ENCODE data around the gene TTC7B. TPM values are rescaled to one million over a fixed set of nuclear protein-coding genes. Genes with fewer than 3 reads are reported as not detected.
A peak's percentile ranks its signal among the peaks of the same experiment; 100 is the strongest.

Gene TTC7B
- total RNA-seq, 1 donor from 2014 or later, result 83.1 TPM

- Mint-ChIP-seq H3K36me3 (ENCODE audit: unreplicated experiment) (no peaks in the 10 kb centered on the region), H3K9me3 (ENCODE audit: unreplicated experiment) (peaks cover 2% of the 10 kb centered on the region), H3K27me3 (ENCODE audit: unreplicated experiment) (peaks cover 9% of the 10 kb centered on the region), H3K4me1 (ENCODE audit: low read depth, unreplicated experiment) (peaks cover 26% of the 10 kb centered on the region), H3K4me3 (ENCODE audit: unreplicated experiment) (no peak overlapping the region), H3K27ac (ENCODE audit: unreplicated experiment) (no peak overlapping the region)
- DNase-seq, result no peak
- TF ChIP-seq, protein P1, sequence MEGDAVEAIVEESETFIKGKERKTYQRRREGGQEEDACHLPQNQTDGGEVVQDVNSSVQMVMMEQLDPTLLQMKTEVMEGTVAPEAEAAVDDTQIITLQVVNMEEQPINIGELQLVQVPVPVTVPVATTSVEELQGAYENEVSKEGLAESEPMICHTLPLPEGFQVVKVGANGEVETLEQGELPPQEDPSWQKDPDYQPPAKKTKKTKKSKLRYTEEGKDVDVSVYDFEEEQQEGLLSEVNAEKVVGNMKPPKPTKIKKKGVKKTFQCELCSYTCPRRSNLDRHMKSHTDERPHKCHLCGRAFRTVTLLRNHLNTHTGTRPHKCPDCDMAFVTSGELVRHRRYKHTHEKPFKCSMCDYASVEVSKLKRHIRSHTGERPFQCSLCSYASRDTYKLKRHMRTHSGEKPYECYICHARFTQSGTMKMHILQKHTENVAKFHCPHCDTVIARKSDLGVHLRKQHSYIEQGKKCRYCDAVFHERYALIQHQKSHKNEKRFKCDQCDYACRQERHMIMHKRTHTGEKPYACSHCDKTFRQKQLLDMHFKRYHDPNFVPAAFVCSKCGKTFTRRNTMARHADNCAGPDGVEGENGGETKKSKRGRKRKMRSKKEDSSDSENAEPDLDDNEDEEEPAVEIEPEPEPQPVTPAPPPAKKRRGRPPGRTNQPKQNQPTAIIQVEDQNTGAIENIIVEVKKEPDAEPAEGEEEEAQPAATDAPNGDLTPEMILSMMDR (IDR thresholded peaks at IDR 0.05; ENCODE audit: partially characterized antibody, unreplicated experiment), result no peak
Observed at GRCh38 chr14:90797919-90798318, 18.3 kb downstream of the TTC7B start.

- H3K4me1 Mint-ChIP-seq (ENCODE audit: low read depth, unreplicated experiment), result peaks cover 26% of the 10 kb centered on the region
- H3K27ac Mint-ChIP-seq (ENCODE audit: unreplicated experiment), result no peak overlapping the region
- H3K36me3 Mint-ChIP-seq (ENCODE audit: unreplicated experiment), result no peaks in the 10 kb centered on the region
- H3K9me3 Mint-ChIP-seq (ENCODE audit: unreplicated experiment), result peaks cover 2% of the 10 kb centered on the region
- peaks cover 8% of the 10 kb centered on the region for H3K27me3 Mint-ChIP-seq (ENCODE audit: unreplicated experiment)
- no peak overlapping the region for H3K4me3 Mint-ChIP-seq (ENCODE audit: unreplicated experiment)
- DNase-seq, result no peak
- TF ChIP-seq, protein P1 (IDR thresholded peaks at IDR 0.05; ENCODE audit: partially characterized antibody, unreplicated experiment), result no peak
Observed at GRCh38 chr14:90797451-90797850, 18.8 kb downstream of the TTC7B start.

DNA sequence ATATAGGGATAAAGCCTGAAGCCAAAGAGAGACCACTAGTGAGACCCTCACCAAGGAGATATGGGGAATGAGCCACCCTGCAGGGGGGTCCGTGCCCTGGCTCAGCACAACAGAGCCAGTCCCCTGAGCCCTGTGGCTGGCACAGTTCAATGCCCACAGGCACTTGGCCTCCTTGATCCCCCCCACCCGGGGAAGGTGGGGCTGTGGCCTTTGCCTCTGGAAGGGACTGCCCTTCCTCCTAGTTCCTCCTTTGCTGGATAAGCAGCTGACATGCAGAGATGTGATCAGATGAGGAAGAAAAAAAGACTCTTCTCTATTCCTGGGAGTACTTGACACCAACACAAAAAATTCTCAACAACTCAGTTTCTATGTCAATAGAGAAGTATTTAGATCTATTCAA lies 19.9 kb downstream of the TTC7B start:
- Mint-ChIP-seq H3K27me3 (ENCODE audit: unreplicated experiment) (peaks cover 4% of the 10 kb centered on the region), H3K27ac (ENCODE audit: unreplicated experiment) (no peak overlapping the region), H3K36me3 (ENCODE audit: unreplicated experiment) (no peaks in the 10 kb centered on the region), H3K9me3 (ENCODE audit: unreplicated experiment) (peaks cover 2% of the 10 kb centered on the region), H3K4me1 (ENCODE audit: low read depth, unreplicated experiment) (peaks cover 28% of the 10 kb centered on the region), H3K4me3 (ENCODE audit: unreplicated experiment) (no peak overlapping the region)
- TF ChIP-seq, protein P1 (IDR thresholded peaks at IDR 0.05; ENCODE audit: partially characterized antibody, unreplicated experiment), result no peak
- no peak for DNase-seq

DNA sequence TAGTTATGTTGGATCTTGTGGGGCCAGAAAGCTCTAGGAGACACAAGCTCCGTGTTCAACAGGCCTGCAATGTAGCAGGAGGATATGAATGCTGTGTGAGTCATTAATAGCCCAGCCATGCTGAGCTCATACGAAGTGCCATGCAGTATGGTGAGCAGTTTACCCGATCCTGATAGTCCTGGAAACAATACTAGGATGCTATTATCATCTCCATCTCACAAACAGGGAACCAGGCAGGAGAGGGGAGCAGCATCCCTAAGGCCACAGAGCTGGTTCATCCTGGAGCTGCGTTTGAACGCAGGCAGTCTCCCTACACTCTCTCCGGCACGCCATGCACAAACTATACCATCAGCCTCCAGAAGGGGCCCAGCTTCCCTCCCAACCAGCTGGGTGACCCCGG lies 20.5 kb downstream of the TTC7B start:
- Mint-ChIP-seq H3K27ac (ENCODE audit: unreplicated experiment) (peak overlapping the region; percentile 16), H3K4me1 (ENCODE audit: low read depth, unreplicated experiment) (peaks cover 28% of the 10 kb centered on the region), H3K4me3 (ENCODE audit: unreplicated experiment) (no peak overlapping the region), H3K27me3 (ENCODE audit: unreplicated experiment) (peaks cover 4% of the 10 kb centered on the region), H3K9me3 (ENCODE audit: unreplicated experiment) (peaks cover 2% of the 10 kb centered on the region), H3K36me3 (ENCODE audit: unreplicated experiment) (no peaks in the 10 kb centered on the region)
- TF ChIP-seq, protein P1 (IDR thresholded peaks at IDR 0.05; ENCODE audit: partially characterized antibody, unreplicated experiment), result no peak
- peak; percentile 47 for DNase-seq

DNA sequence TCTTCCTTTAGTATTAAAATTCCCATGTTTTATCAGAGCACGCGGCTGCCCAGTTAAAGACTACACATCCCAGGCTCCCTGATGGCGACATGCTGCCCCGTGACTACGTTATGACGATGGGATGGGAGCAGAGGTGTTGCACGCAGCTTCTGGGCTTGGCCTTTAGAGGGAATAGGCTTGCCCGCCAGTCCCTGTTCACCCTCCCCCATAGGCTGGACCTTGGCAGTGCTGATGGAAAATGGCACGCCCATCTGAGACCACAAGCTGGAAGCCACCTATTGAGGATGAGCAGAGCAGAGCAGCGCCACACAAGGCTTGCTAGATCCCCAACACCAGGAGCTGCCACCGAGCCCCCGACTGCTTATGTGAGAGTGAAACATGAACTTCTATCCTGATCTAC lies 24.7 kb downstream of the TTC7B start:
- no peaks in the 10 kb centered on the region for H3K36me3 Mint-ChIP-seq (ENCODE audit: unreplicated experiment)
- H3K4me1 Mint-ChIP-seq (ENCODE audit: low read depth, unreplicated experiment), result peaks cover 19% of the 10 kb centered on the region
- DNase-seq, result no peak
- TF ChIP-seq, protein P1 (IDR thresholded peaks at IDR 0.05; ENCODE audit: partially characterized antibody, unreplicated experiment), result no peak
- no peak overlapping the region for H3K27ac Mint-ChIP-seq (ENCODE audit: unreplicated experiment)
- peaks cover 3% of the 10 kb centered on the region for H3K27me3 Mint-ChIP-seq (ENCODE audit: unreplicated experiment)
- no peaks in the 10 kb centered on the region for H3K9me3 Mint-ChIP-seq (ENCODE audit: unreplicated experiment)
- no peak overlapping the region for H3K4me3 Mint-ChIP-seq (ENCODE audit: unreplicated experiment)
